SKM-1 treated with dmso at 0.1 percent for 144 hours (cell line): ENCODE measurements around the gene PCDHA4.
"Not testable (repeated sequence)": the region's sequence is repeated elsewhere in the genome, so short reads cannot be mapped to it uniquely, and the experiment has no call there.

Source experiments
- DNase-seq: peaks from one replicate; lab custom pipeline; 2025; ENCODE audit not compliant: unreplicated experiment; lab: John Stamatoyannopoulos, UW

Gene PCDHA4

DNA sequence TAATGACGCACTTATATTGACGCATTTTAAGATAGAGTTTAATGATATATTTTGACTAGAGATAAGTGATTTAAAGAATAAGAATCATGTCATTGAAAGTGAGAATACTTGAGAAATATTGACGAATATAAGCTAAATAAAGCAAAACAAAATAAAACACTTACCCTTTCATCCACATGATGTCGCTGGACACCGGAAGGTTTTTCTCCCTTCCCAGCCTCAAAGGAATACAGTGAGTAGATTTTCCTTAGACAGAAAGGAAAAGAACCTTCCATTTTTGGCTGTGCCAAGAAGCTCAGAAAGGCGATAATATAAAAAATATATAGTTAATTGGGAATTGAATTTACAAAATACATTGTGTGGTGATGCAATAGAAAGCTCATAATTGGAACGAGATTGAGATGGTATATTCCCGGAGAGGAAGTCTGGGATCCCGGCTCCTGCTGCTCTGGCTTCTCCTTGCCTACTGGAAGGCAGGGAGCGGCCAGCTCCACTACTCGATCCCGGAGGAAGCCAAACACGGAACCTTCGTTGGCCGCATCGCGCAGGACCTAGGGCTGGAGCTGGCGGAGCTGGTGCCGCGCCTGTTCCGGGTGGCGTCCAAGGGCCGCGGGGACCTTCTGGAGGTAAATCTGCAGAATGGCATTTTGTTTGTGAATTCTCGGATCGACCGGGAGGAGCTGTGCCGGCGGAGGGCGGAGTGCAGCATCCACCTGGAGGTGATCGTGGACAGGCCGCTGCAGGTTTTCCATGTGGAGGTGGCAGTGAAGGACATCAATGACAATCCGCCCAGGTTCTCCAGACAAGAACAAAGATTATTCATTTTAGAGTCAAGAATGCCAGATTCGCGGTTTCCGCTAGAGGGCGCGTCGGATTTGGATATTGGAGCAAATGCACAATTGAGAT, 14.8 kb downstream of the PCDHA4 start, which contains the start of gene PCDHA5:
Gene PCDHA5 (plus strand): TSS at position 239 of the 906 bp plus-strand sequence.
- no peak for DNase-seq

DNA sequence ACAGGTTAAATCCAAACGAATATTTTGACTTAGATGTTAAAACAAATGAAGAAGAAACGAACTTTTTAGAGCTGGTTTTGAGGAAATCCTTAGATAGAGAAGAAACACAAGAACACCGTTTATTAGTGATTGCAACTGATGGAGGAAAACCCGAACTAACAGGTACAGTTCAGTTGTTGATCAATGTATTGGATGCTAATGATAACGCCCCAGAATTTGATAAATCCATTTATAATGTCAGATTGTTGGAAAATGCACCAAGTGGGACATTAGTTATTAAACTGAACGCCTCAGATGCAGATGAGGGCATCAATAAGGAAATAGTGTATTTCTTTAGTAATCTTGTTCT, 15.4 kb downstream of the PCDHA4 start:
- no peak for DNase-seq

DNA sequence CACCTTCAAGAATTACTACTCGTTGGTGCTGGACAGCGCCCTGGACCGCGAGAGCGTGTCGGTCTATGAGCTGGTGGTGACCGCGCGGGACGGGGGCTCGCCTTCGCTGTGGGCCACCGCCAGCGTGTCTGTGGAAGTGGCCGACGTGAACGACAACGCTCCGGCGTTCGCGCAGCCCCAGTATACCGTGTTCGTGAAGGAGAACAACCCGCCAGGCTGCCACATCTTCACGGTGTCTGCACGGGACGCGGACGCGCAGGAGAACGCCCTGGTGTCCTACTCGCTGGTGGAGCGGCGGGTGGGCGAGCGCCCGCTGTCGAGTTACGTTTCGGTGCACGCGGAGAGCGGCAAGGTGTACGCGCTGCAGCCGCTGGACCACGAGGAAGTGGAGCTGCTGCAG, 16.1 kb downstream of the PCDHA4 start:
- not testable (repeated sequence) for DNase-seq

DNA sequence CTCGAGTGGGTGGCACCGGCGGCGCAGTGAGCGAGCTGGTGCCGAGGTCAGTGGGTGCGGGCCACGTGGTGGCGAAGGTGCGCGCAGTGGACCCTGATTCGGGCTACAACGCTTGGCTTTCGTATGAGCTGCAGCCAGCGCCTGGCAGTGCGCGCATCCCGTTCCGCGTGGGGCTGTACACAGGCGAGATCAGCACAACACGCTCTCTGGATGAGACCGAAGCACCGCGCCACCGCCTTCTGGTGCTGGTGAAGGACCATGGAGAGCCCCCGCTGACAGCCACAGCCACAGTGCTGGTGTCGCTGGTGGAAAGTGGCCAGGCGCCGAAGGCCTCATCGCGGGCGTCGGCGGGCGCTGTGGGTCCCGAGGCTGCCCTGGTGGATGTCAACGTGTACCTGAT, 16.6 kb downstream of the PCDHA4 start:
- DNase-seq = no peak

DNA sequence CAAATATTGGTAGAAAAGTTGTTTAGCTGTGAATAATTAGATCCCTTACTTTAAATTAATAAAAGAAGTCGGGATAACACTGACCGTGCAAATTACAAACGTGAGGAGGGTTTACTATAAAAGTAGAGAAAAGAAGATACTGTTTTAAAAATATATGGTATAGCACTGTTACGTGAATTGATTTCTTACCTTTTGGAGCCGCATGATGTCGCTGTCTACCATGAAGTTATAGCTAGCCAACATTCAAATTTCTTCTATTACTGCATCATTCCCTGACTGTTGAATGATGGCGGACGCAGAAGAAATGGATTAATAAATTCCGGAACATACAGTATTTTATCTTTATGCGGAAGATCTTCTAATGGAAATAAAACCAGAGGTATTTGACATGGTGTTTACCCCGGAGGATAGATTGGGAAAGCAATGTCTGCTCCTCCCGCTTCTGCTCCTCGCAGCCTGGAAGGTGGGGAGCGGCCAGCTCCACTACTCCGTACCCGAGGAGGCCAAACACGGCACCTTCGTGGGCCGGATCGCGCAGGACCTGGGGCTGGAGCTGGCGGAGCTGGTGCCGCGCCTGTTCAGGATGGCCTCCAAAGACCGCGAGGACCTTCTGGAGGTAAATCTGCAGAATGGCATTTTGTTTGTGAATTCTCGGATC, 21.0 kb downstream of the PCDHA4 start, which contains the start of gene PCDHA6:
Gene PCDHA6 (plus strand): TSS at position 257 of the 658 bp plus-strand sequence. CDS start 132 bp downstream, at position 389.
- DNase-seq = no peak

DNA sequence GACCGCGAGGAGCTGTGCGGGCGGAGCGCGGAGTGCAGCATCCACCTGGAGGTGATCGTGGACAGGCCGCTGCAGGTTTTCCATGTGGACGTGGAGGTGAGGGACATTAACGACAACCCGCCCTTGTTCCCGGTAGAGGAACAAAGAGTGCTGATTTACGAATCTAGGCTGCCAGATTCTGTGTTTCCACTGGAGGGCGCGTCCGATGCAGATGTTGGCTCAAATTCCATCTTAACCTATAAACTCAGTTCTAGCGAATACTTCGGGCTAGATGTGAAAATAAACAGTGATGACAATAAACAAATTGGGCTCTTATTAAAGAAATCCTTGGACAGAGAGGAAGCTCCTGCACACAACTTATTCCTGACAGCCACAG, 21.5 kb downstream of the PCDHA4 start:
- no peak for DNase-seq

DNA sequence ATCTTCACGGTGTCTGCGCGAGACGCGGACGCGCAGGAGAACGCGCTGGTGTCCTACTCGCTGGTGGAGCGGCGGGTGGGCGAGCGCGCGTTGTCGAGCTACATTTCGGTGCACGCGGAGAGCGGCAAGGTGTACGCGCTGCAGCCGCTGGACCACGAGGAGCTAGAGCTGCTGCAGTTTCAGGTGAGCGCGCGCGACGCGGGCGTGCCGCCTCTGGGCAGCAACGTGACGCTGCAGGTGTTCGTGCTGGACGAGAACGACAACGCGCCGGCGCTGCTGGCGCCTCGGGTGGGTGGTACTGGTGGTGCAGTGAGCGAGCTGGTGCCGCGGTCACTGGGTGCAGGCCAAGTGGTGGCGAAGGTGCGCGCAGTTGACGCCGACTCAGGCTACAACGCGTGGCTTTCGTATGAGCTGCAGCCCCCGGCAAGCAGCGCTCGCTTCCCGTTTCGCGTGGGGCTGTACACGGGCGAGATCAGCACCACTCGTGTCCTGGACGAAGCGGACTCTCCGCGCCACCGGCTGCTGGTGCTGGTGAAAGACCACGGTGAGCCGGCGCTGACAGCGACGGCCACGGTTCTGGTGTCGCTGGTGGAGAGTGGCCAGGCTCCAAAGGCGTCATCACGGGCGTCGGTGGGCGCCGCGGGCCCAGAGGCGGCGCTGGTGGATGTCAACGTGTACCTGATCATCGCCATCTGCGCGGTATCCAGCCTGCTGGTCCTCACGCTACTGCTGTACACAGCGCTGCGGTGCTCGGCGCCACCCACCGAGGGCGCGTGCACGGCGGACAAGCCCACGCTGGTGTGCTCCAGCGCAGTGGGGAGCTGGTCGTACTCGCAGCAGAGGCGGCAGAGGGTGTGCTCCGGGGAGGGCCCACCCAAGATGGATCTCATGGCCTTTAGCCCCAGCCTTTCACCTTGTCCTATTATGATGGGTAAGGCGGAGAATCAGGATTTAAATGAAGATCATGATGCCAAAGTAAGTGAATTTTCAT, 22.9 kb downstream of the PCDHA4 start:
- DNase-seq = not testable (repeated sequence)

DNA sequence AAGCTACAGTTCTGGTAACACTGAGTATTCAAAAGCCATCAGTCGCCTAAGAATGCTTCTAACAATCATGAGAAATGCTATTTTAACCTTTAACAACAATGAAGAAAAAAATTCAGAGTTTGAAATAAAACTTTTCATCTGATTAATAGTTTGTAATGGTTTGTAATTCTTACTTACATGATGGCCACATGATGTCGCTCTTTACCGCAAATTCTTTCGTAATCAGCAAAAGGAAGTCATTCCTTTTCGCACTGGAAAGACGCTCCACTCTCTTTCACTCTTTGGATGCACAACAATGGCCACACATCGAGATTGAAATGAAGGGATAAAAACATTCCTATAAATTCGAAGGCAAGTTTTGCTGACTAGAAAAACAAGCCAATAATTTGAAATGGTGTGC, 27.1 kb downstream of the PCDHA4 start, which contains the start of gene PCDHA7:
Gene PCDHA7 (plus strand): TSS at position 277 of the 400 bp plus-strand sequence. CDS start 115 bp downstream, at position 392.
- DNase-seq = no peak

DNA sequence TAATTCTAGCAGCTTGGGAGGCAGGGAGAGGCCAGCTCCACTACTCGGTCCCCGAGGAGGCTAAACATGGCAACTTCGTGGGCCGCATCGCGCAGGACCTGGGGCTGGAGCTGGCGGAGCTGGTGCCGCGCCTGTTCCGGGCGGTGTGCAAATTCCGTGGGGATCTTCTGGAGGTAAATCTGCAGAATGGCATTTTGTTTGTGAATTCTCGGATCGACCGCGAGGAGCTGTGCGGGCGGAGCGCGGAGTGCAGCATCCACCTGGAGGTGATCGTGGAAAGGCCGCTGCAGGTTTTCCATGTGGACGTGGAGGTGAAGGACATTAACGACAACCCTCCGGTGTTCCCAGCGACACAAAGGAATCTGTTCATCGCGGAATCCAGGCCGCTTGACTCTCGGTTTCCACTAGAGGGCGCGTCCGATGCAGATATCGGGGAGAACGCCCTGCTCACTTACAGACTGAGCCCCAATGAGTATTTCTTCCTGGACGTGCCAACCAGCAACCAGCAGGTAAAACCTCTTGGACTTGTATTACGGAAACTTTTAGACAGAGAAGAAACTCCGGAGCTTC, 27.7 kb downstream of the PCDHA4 start:
- DNase-seq = not testable (repeated sequence)

DNA sequence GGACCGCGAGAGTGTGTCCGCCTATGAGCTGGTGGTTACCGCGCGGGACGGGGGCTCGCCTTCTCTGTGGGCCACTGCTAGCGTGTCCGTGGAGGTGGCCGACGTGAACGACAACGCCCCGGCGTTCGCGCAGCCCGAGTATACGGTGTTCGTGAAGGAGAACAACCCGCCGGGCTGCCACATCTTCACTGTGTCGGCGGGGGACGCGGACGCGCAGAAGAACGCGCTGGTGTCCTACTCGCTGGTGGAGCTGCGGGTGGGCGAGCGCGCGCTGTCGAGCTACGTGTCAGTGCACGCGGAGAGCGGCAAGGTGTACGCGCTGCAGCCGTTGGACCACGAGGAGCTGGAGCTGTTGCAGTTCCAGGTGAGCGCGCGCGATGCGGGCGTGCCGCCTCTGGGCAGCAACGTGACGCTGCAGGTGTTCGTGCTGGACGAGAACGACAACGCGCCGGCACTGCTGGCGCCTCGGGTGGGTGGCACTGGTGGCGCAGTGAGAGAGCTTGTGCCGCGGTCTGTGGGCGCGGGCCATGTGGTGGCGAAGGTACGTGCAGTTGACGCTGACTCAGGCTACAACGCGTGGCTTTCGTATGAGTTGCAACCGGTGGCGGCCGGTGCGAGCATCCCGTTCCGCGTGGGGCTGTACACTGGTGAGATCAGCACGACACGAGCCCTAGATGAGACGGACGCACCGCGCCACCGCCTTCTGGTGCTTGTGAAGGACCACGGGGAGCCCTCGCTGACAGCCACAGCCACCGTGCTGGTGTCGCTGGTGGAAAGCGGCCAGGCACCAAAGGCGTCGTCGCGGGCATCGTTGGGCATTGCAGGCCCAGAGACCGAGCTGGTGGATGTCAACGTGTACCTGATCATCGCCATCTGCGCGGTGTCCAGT, 29.0 kb downstream of the PCDHA4 start:
- DNase-seq = no peak

DNA sequence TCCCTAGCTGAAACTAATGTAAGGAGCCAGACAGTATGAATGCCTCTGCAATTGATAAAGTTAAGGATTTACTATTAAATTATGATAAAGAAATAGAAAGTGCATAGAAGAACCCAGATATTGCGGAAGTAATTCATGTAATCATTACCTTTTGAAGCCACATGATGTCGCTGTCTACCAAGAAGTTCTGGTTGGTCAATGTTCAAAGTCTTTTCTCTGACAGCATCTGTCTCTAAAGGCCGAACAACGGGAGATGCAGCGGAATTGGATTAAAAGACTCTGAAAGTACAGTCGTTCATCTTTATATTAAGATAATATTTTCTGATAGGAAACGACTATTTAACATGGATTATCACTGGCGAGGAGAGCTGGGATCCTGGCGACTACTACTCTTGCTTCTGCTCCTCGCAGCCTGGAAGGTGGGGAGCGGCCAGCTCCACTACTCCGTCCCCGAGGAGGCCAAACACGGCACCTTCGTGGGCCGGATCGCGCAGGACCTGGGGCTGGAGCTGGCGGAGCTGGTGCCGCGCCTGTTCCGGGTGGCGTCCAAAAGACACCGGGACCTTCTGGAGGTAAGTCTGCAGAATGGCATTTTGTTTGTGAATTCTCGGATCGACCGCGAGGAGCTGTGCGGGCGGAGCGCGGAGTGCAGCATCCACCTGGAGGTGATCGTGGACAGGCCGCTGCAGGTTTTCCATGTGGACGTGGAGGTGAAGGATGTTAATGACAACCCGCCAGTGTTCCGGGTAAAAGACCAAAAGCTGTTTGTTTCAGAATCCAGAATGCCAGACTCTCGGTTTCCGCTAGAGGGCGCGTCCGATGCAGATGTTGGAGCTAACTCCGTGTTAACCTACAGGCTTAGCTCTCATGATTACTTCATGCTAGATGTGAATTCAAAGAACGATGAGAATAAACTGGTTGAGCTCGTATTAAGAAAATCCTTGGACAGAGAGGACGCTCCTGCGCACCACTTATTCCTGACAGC, 34.4 kb downstream of the PCDHA4 start, which contains the start of gene PCDHA8:
Gene PCDHA8 (plus strand): TSS at position 210 of the 985 bp plus-strand sequence. CDS start 135 bp downstream, at position 345.
- DNase-seq = peak; percentile 12

DNA sequence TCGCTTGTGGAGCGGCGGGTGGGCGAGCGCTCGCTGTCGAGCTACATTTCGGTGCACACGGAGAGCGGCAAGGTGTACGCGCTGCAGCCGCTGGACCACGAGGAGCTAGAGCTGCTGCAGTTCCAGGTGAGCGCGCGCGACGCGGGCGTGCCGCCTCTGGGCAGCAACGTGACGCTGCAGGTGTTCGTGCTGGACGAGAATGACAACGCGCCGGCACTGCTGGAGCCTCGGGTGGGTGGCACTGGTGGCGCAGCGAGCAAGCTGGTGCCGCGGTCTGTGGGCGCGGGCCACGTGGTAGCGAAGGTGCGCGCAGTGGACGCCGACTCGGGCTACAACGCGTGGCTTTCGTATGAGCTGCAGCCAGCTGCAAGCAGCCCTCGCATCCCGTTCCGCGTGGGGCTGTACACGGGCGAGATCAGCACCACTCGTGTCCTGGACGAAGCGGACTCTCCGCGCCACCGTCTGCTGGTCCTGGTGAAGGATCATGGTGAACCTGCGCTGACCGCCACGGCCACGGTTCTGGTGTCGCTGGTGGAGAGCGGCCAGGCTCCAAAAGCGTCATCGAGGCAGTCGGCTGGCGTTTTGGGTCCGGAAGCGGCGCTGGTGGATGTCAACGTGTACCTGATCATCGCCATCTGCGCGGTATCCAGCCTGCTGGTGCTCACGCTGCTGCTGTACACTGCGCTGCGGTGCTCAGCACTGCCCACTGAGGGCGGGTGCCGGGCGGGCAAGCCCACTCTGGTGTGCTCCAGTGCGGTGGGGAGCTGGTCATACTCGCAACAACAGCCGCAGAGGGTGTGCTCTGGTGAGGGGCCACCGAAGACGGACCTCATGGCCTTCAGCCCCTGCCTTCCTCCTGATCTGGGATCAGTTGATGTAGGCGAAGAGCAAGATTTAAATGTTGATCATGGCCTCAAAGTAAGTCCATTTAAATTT, 36.2 kb downstream of the PCDHA4 start:
- DNase-seq = no peak

DNA sequence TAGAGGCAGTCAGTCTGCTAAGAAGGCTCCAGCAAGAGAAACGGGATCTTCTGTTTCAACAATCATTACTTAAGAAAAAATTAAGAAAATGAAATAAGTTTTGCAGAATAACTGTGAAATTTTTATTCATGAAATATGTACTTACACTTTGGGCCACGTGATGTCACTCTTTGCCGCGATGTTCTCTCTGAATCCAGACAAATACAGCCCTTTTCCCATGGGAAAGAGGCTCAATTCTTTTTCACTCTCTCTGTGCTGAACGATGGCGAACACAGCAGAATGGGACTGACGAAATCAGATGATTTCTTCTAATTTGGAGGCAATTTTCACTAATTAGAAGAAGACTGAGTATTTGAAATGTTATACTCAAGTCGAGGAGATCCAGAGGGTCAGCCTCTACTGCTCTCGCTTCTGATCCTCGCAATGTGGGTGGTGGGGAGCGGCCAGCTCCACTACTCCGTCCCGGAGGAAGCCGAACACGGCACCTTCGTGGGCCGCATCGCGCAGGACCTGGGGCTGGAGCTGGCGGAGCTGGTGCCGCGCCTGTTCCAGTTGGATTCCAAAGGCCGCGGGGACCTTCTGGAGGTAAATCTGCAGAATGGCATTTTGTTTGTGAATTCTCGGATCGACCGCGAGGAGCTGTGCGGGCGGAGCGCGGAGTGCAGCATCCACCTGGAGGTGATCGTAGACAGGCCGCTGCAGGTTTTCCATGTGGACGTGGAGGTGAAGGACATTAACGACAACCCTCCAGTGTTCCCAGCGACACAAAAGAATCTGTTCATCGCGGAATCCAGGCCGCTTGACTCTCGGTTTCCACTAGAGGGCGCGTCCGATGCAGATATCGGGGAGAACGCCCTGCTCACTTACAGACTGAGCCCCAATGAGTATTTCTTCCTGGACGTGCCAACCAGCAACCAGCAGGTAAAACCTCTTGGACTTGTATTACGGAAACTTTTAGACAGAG, 41.6 kb downstream of the PCDHA4 start, which contains the start of gene PCDHA9:
Gene PCDHA9 (plus strand): TSS at position 244 of the 964 bp plus-strand sequence. CDS start 114 bp downstream, at position 358.
- DNase-seq = not testable (repeated sequence)

DNA sequence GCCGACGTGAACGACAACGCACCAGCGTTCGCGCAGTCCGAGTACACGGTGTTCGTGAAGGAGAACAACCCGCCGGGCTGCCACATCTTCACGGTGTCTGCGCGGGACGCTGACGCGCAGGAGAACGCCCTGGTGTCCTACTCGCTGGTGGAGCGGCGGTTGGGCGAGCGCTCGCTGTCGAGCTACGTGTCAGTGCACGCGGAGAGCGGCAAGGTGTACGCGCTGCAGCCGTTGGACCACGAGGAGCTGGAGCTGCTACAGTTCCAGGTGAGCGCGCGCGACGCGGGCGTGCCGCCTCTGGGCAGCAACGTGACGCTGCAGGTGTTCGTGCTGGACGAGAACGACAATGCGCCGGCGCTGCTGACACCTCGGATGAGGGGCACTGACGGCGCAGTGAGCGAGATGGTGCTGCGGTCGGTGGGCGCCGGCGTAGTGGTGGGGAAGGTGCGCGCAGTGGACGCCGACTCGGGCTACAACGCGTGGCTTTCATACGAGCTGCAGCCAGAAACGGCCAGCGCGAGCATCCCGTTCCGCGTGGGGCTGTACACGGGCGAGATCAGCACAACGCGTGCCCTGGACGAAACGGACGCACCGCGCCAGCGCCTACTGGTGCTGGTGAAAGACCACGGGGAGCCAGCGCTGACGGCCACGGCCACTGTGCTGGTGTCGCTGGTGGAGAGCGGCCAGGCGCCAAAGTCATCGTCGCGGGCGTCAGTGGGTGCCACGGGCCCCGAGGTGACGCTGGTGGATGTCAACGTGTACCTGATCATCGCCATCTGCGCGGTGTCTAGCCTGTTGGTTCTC, 43.2 kb downstream of the PCDHA4 start:
- not testable (repeated sequence) for DNase-seq
